GM23338 (cell line): ENCODE data around the gene NPR2. TPM values are rescaled to one million over a fixed set of nuclear protein-coding genes. Genes with fewer than 3 reads are reported as not detected.

Experiments
- ATAC-seq: fragments of 200-7000 bp; cut with Tn5 transposase; 3 replicates; pipeline ENCODE4 v1.9.1; 2020
- DNase-seq: peaks from one replicate; pipeline ENCODE4 v3.0.0-alpha.2; 2015; ENCODE audit warnings: low spot score
- H2AFZ ChIP-seq: fragments of 200-600 bp; sonication (generic); 2 replicates; pipeline ENCODE4 v1.8.0; 2016; ENCODE audit warnings: antibody characterized with exemption, mild to moderate bottlenecking, moderate library complexity
- H3F3A ChIP-seq: fragments of 200-600 bp; sonication (generic); replicated peaks from 2 replicates; pipeline ENCODE4 v1.8.0; 2017; ENCODE audit warnings: antibody characterized with exemption, mixed run types, low read depth
- H3K27ac ChIP-seq: fragments of 200-600 bp; sonication (generic); 2 replicates; pipeline ENCODE4 v1.6.1; 2016; ENCODE audit warnings: low read depth
- H3K27me3 ChIP-seq: fragments of 200-600 bp; sonication (generic); 2 replicates; pipeline ENCODE4 v1.8.0; 2016; ENCODE audit warnings: mild to moderate bottlenecking, mixed run types, moderate library complexity; ENCODE audit not compliant: insufficient read depth
- H3K36me3 ChIP-seq: fragments of 200-600 bp; sonication (generic); 2 replicates; pipeline ENCODE4 v1.8.0; 2016; ENCODE audit warnings: mild to moderate bottlenecking; ENCODE audit not compliant: insufficient read depth
- H3K4me1 ChIP-seq: fragments of 200-600 bp; sonication (generic); 2 replicates; pipeline ENCODE4 v1.8.0; 2016; ENCODE audit warnings: mild to moderate bottlenecking, moderate library complexity; ENCODE audit not compliant: insufficient read depth
- H3K4me2 ChIP-seq: fragments of 200-600 bp; sonication (generic); 2 replicates; pipeline ENCODE4 v1.7.1; 2017; ENCODE audit warnings: mixed run types
- H3K4me3 ChIP-seq: fragments of 200-600 bp; sonication (generic); 2 replicates; pipeline ENCODE4 v1.6.1; 2016; ENCODE audit warnings: mixed run types
- H3K79me2 ChIP-seq: fragments of 200-600 bp; sonication (generic); replicated peaks from 2 replicates; pipeline ENCODE4 v1.8.0; 2017; ENCODE audit warnings: mild to moderate bottlenecking; ENCODE audit not compliant: insufficient read depth
- H3K9me2 ChIP-seq: fragments of 200-600 bp; sonication (generic); 2 replicates; pipeline ENCODE4 v1.8.0; 2017; ENCODE audit not compliant: insufficient read depth
- H4K20me1 ChIP-seq: fragments of 200-600 bp; sonication (generic); replicated peaks from 2 replicates; pipeline ENCODE4 v1.8.0; 2017; ENCODE audit warnings: mild to moderate bottlenecking; ENCODE audit not compliant: insufficient read depth
- H3K27ac Mint-ChIP-seq: 2 replicates; pipeline ENCODE4 v1.8.0; 2020; ENCODE audit warnings: inconsistent platforms, mild to moderate bottlenecking, moderate library complexity, mixed read lengths
- H3K27me3 Mint-ChIP-seq: 3 replicates; pipeline ENCODE4 v1.8.0; 2022; ENCODE audit warnings: low read depth, mild to moderate bottlenecking, moderate library complexity, mixed read lengths, inconsistent platforms; ENCODE audit not compliant: insufficient read depth, poor library complexity
- H3K36me3 Mint-ChIP-seq: 3 replicates; pipeline ENCODE4 v1.8.0; 2021; ENCODE audit warnings: low read depth, mild to moderate bottlenecking, inconsistent platforms, moderate library complexity, mixed read lengths
- H3K4me1 Mint-ChIP-seq: 3 replicates; pipeline ENCODE4 v1.8.0; 2020; ENCODE audit warnings: mild to moderate bottlenecking, inconsistent platforms, mixed read lengths
- H3K4me3 Mint-ChIP-seq: 3 replicates; pipeline ENCODE4 v1.8.0; 2021; ENCODE audit warnings: moderate library complexity, mild to moderate bottlenecking, inconsistent platforms, mixed read lengths
- H3K9me3 Mint-ChIP-seq: 3 replicates; pipeline ENCODE4 v1.8.0; 2020; ENCODE audit warnings: moderate library complexity, mild to moderate bottlenecking, inconsistent platforms, mixed read lengths
- CREB1 ChIP-seq: fragments of 250-450 bp; sonication (Bioruptor Pico); IDR thresholded peaks from 2 replicates; pipeline ENCODE4 v1.5.0; 2020; ENCODE audit warnings: low read depth, mild to moderate bottlenecking, moderate library complexity
- EZH2 ChIP-seq: fragments of 200-600 bp; sonication (generic); IDR thresholded peaks from one replicate; pipeline ENCODE4 v1.8.0; 2017; ENCODE audit warnings: antibody characterized with exemption, mild to moderate bottlenecking, low read depth; ENCODE audit not compliant: unreplicated experiment
- EZH2phosphoT487 ChIP-seq: fragments of 200-600 bp; sonication (generic); IDR thresholded peaks from one replicate; pipeline ENCODE4 v1.8.1; 2018; ENCODE audit warnings: antibody characterized with exemption; ENCODE audit not compliant: unreplicated experiment
- JUNB ChIP-seq: IDR thresholded peaks from one replicate; pipeline ENCODE4 v1.6.1; 2016; ENCODE audit warnings: antibody characterized with exemption; ENCODE audit not compliant: unreplicated experiment
- NANOG ChIP-seq: IDR thresholded peaks from 2 replicates; pipeline ENCODE4 v1.6.1; 2016; ENCODE audit warnings: antibody characterized with exemption, borderline replicate concordance
- POLR2AphosphoS5 ChIP-seq: IDR thresholded peaks from 2 replicates; pipeline ENCODE4 v1.6.1; 2016; ENCODE audit warnings: antibody characterized with exemption, low read depth
- STAT1 ChIP-seq: IDR thresholded peaks from one replicate; pipeline ENCODE4 v1.6.1; 2016; ENCODE audit warnings: antibody characterized with exemption; ENCODE audit not compliant: unreplicated experiment
- ZNF114 ChIP-seq: fragments of 250-450 bp; sonication (Bioruptor Pico); IDR thresholded peaks from 2 replicates; pipeline ENCODE4 v1.5.0; 2020; ENCODE audit warnings: mild to moderate bottlenecking, moderate library complexity
- ZNF331 ChIP-seq: fragments of 250-450 bp; sonication (Bioruptor Pico); IDR thresholded peaks from 2 replicates; pipeline ENCODE4 v1.5.0; 2020; ENCODE audit warnings: low read depth, mild to moderate bottlenecking, moderate library complexity
- polyA plus RNA-seq: library from polyadenylated mRNA; unstranded; fragments of >200 nt; fragmentation: Nextera tagmentation; extraction: Ambion mirVana; gene quantifications from 2 replicates; pipeline ENCODE4 v1.2.1, GENCODE V29; 2016
- total RNA-seq: library from RNA; depleted of rRNA; stranded (reverse); fragments of >200 nt; shearing (Covaris generic); gene quantifications from 2 replicates; pipeline ENCODE4 v1.2.3, GENCODE V29; 2014
- TF ChIP-seq, protein P1 (sequence below): fragments of 250-450 bp; sonication (Bioruptor Pico); IDR thresholded peaks from 2 replicates; pipeline ENCODE4 v1.5.0; 2020; ENCODE audit warnings: mild to moderate bottlenecking, moderate library complexity
- TF ChIP-seq, protein P2 (sequence below), 2 experiments: fragments of 200-600 bp in 1 of 2; sonication (generic) in 1 of 2; conservative IDR thresholded peaks; 2 replicates each; pipeline versions ENCODE4 v1.5.1 to v1.6.1; 2016 to 2017; ENCODE audit warnings: antibody characterized with exemption in 2 of 2, low read depth in 2 of 2, mild to moderate bottlenecking in 2 of 2, moderate library complexity in 1 of 2
- TF ChIP-seq, protein P3 (sequence below): IDR thresholded peaks from 2 replicates; pipeline ENCODE4 v1.6.1; 2016; ENCODE audit warnings: antibody characterized with exemption
- TF ChIP-seq, protein P4 (sequence below): IDR thresholded peaks from one replicate; pipeline ENCODE4 v1.6.1; 2018; ENCODE audit warnings: antibody characterized with exemption; ENCODE audit not compliant: unreplicated experiment

NPR2 gene
- total and polyA plus RNA-seq, 2 experiments from 2014 or later: 9.0 to 14.4 TPM

DNA sequence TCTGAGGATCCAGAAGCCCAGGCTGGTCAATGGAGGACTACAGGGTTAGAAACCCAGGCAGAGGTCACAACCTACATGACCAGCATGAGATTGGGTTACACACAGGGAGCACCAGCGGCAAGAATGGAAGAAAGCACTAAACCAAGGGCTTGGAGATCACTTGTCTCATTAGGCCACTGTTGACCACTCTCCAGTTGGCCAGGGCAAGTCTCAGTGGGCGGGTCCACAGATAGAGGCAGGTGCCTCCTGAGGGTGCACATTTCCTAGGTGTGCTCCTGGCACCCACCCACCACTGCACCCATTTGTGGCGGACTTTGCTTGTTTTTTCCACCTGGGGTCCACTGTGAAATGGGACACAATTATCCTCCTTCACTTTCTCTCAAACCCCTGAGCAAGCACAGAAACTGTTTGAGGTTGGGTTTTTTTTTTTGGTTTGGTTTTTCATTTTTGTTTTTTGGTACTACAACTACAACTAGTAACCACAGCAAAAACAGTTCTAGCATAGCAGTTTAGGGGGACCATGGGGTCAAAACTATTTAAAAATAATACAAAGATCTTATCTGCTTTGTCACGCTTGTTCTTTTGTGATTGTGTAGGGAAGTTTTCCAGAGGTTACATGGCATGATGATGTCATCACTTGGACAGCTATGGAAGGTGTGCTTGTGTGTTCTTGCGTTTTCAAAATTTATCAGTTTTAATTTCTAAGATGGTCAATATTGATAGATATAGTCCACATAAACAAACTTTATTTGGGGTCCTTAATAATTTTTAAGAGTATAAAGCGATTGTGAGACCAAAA, 6.1 kb downstream of the NPR2 start:
- H3K36me3 ChIP-seq: no peaks in the 10 kb centered on the region

More for the DNA sequence above, 6.1 kb downstream of the NPR2 start:
- Mint-ChIP-seq H3K36me3 (no peaks in the 10 kb centered on the region; the same call in 2 of the 3 replicates), H3K27me3 (peaks cover 8% of the 10 kb centered on the region), H3K9me3 (no peaks in the 10 kb centered on the region; the same call in 2 of the 3 replicates), H3K4me1 (peaks cover 10% of the 10 kb centered on the region; the same call in 2 of the 3 replicates), H3K4me3 (no peak overlapping the region), H3K27ac (no peak overlapping the region)
- no peak overlapping the region for H2AFZ ChIP-seq
- H4K20me1 ChIP-seq: no peaks in the 10 kb centered on the region; the same call in 1 of the 2 replicates
- H3K4me1 ChIP-seq: peaks cover 6% of the 10 kb centered on the region; the same call in 1 of the 2 replicates
- no peak for TF ChIP-seq JUNB
- TF ChIP-seq CREB1 (CRISPR knock-in tag): no peak
- TF ChIP-seq ZNF114 (CRISPR knock-in tag): no peak
- TF ChIP-seq, protein P1, sequence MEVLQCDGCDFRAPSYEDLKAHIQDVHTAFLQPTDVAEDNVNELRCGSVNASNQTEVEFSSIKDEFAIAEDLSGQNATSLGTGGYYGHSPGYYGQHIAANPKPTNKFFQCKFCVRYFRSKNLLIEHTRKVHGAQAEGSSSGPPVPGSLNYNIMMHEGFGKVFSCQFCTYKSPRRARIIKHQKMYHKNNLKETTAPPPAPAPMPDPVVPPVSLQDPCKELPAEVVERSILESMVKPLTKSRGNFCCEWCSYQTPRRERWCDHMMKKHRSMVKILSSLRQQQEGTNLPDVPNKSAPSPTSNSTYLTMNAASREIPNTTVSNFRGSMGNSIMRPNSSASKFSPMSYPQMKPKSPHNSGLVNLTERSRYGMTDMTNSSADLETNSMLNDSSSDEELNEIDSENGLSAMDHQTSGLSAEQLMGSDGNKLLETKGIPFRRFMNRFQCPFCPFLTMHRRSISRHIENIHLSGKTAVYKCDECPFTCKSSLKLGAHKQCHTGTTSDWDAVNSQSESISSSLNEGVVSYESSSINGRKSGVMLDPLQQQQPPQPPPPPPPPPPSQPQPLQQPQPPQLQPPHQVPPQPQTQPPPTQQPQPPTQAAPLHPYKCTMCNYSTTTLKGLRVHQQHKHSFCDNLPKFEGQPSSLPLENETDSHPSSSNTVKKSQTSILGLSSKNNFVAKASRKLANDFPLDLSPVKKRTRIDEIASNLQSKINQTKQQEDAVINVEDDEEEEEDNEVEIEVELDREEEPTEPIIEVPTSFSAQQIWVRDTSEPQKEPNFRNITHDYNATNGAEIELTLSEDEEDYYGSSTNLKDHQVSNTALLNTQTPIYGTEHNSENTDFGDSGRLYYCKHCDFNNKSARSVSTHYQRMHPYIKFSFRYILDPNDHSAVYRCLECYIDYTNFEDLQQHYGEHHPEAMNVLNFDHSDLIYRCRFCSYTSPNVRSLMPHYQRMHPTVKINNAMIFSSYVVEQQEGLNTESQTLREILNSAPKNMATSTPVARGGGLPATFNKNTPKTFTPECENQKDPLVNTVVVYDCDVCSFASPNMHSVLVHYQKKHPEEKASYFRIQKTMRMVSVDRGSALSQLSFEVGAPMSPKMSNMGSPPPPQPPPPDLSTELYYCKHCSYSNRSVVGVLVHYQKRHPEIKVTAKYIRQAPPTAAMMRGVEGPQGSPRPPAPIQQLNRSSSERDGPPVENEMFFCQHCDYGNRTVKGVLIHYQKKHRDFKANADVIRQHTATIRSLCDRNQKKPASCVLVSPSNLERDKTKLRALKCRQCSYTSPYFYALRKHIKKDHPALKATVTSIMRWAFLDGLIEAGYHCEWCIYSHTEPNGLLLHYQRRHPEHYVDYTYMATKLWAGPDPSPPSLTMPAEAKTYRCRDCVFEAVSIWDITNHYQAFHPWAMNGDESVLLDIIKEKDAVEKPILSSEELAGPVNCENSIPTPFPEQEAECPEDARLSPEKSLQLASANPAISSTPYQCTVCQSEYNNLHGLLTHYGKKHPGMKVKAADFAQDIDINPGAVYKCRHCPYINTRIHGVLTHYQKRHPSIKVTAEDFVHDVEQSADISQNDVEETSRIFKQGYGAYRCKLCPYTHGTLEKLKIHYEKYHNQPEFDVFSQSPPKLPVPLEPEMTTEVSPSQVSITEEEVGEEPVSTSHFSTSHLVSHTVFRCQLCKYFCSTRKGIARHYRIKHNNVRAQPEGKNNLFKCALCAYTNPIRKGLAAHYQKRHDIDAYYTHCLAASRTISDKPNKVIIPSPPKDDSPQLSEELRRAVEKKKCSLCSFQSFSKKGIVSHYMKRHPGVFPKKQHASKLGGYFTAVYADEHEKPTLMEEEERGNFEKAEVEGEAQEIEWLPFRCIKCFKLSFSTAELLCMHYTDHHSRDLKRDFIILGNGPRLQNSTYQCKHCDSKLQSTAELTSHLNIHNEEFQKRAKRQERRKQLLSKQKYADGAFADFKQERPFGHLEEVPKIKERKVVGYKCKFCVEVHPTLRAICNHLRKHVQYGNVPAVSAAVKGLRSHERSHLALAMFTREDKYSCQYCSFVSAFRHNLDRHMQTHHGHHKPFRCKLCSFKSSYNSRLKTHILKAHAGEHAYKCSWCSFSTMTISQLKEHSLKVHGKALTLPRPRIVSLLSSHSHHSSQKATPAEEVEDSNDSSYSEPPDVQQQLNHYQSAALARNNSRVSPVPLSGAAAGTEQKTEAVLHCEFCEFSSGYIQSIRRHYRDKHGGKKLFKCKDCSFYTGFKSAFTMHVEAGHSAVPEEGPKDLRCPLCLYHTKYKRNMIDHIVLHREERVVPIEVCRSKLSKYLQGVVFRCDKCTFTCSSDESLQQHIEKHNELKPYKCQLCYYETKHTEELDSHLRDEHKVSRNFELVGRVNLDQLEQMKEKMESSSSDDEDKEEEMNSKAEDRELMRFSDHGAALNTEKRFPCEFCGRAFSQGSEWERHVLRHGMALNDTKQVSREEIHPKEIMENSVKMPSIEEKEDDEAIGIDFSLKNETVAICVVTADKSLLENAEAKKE (CRISPR knock-in tag): no peak
- no peak for TF ChIP-seq POLR2AphosphoS5
- TF ChIP-seq, protein P2, sequence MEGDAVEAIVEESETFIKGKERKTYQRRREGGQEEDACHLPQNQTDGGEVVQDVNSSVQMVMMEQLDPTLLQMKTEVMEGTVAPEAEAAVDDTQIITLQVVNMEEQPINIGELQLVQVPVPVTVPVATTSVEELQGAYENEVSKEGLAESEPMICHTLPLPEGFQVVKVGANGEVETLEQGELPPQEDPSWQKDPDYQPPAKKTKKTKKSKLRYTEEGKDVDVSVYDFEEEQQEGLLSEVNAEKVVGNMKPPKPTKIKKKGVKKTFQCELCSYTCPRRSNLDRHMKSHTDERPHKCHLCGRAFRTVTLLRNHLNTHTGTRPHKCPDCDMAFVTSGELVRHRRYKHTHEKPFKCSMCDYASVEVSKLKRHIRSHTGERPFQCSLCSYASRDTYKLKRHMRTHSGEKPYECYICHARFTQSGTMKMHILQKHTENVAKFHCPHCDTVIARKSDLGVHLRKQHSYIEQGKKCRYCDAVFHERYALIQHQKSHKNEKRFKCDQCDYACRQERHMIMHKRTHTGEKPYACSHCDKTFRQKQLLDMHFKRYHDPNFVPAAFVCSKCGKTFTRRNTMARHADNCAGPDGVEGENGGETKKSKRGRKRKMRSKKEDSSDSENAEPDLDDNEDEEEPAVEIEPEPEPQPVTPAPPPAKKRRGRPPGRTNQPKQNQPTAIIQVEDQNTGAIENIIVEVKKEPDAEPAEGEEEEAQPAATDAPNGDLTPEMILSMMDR (conservative IDR thresholded peaks at IDR 0.05; ENCODE audit: low read depth in 2 of 2): no peak
- TF ChIP-seq, protein P3, sequence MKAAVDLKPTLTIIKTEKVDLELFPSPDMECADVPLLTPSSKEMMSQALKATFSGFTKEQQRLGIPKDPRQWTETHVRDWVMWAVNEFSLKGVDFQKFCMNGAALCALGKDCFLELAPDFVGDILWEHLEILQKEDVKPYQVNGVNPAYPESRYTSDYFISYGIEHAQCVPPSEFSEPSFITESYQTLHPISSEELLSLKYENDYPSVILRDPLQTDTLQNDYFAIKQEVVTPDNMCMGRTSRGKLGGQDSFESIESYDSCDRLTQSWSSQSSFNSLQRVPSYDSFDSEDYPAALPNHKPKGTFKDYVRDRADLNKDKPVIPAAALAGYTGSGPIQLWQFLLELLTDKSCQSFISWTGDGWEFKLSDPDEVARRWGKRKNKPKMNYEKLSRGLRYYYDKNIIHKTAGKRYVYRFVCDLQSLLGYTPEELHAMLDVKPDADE: no peak
- no peak for TF ChIP-seq NANOG
- TF ChIP-seq, protein P4, sequence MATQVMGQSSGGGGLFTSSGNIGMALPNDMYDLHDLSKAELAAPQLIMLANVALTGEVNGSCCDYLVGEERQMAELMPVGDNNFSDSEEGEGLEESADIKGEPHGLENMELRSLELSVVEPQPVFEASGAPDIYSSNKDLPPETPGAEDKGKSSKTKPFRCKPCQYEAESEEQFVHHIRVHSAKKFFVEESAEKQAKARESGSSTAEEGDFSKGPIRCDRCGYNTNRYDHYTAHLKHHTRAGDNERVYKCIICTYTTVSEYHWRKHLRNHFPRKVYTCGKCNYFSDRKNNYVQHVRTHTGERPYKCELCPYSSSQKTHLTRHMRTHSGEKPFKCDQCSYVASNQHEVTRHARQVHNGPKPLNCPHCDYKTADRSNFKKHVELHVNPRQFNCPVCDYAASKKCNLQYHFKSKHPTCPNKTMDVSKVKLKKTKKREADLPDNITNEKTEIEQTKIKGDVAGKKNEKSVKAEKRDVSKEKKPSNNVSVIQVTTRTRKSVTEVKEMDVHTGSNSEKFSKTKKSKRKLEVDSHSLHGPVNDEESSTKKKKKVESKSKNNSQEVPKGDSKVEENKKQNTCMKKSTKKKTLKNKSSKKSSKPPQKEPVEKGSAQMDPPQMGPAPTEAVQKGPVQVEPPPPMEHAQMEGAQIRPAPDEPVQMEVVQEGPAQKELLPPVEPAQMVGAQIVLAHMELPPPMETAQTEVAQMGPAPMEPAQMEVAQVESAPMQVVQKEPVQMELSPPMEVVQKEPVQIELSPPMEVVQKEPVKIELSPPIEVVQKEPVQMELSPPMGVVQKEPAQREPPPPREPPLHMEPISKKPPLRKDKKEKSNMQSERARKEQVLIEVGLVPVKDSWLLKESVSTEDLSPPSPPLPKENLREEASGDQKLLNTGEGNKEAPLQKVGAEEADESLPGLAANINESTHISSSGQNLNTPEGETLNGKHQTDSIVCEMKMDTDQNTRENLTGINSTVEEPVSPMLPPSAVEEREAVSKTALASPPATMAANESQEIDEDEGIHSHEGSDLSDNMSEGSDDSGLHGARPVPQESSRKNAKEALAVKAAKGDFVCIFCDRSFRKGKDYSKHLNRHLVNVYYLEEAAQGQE: no peak
- no peak for TF ChIP-seq ZNF331 (CRISPR knock-in tag)
- TF ChIP-seq EZH2: no peak
- TF ChIP-seq STAT1: no peak
- TF ChIP-seq EZH2phosphoT487: no peak
- H3F3A ChIP-seq: 0 out of 2 replicates have a peak, but pooled peaks cover 3% of the 10 kb centered on the region
- ATAC-seq (no peak), DNase-seq (no peak)
- no peak overlapping the region for H3K27ac ChIP-seq
- no peak overlapping the region for H3K4me3 ChIP-seq
- H3K4me2 ChIP-seq: no peak overlapping the region
- H3K27me3 ChIP-seq: no peaks in the 10 kb centered on the region
- H3K79me2 ChIP-seq: no peaks in the 10 kb centered on the region
- H3K9me2 ChIP-seq: no peaks in the 10 kb centered on the region
